ENCODE results near the gene ACADVL. TPM values are rescaled to one million over a fixed set of nuclear protein-coding genes. Genes with fewer than 3 reads are reported as not detected.

The ACADVL gene
- total RNA-seq, 1 experiment from 2014 or later = 558 TPM

- intact Hi-C loops (cut with micrococcal nuclease) = no loop called here
- H3K27ac ChIP-seq (ENCODE audit: low read length) = no peak overlapping the region
- no TSS peak for BruUV-seq (replicated peaks)
- ChIA-PET CTCF (interaction anchor here (0.6 kb wide), 1 partner anchor 178 kb away, joined by 3 read pairs; no protein-coding TSS in a partner anchor), POLR2A (ENCODE audit: unreplicated experiment) (no interaction called here)
- no peaks in the 10 kb centered on the region for H3K9me3 ChIP-seq (ENCODE audit: low read length)
- TF ChIP-seq EZH2phosphoT487 (IDR thresholded peaks at IDR 0.05; ENCODE audit: borderline replicate concordance, low read length) (no peak), EZH2 (IDR thresholded peaks at IDR 0.05; ENCODE audit: low read length, unreplicated experiment) (no peak), CTCF (conservative IDR thresholded peaks at IDR 0.05; ENCODE audit: low read depth, low read length) (no peak)
- H3K36me3 ChIP-seq (ENCODE audit: low read depth, low read length) = peaks cover 7% of the 10 kb centered on the region; the same call in 1 of the 2 replicates
- H3K79me2 ChIP-seq (ENCODE audit: low read length) = peaks cover 61% of the 10 kb centered on the region
- H3K9me2 ChIP-seq (replicated peaks; ENCODE audit: low read length) = no peaks in the 10 kb centered on the region
- peak overlapping the region; percentile 50 for H3K4me2 ChIP-seq (ENCODE audit: low read length)
- DNase-seq (peak; percentile 38), ATAC-seq (no peak)
- no peaks in the 10 kb centered on the region for H3F3A ChIP-seq (ENCODE audit: low read length, unreplicated experiment)
- H4K20me1 ChIP-seq (ENCODE audit: low read length) = peaks cover 14% of the 10 kb centered on the region; the same call in 1 of the 2 replicates
- H3K9ac ChIP-seq (ENCODE audit: low read length) = no peak overlapping the region
- peaks cover 27% of the 10 kb centered on the region for H3K4me1 ChIP-seq (ENCODE audit: insufficient read depth, low read length)
- no peaks in the 10 kb centered on the region for H3K27me3 ChIP-seq (ENCODE audit: low read length)
- H2AFZ ChIP-seq (ENCODE audit: low read length) = no peak overlapping the region
- no peak overlapping the region for H3K4me3 ChIP-seq (ENCODE audit: low read length)
Observed at GRCh38 chr17:7258731-7259554, 39.2 kb downstream of the ACADVL start.

GRCh38 chr17:7259555-7259889, 39.8 kb downstream of the ACADVL start:
- H3K9ac ChIP-seq (ENCODE audit: low read length) = no peak overlapping the region
- CTCF ChIA-PET = no interaction called here
- POLR2A ChIA-PET (ENCODE audit: unreplicated experiment) = no interaction called here
- H3K4me3 ChIP-seq (ENCODE audit: low read length) = no peak overlapping the region
- TF ChIP-seq CTCF (conservative IDR thresholded peaks at IDR 0.05; ENCODE audit: low read depth, low read length) (no peak), EZH2 (IDR thresholded peaks at IDR 0.05; ENCODE audit: low read length, unreplicated experiment) (no peak), EZH2phosphoT487 (IDR thresholded peaks at IDR 0.05; ENCODE audit: borderline replicate concordance, low read length) (no peak)
- peaks cover 55% of the 10 kb centered on the region for H3K79me2 ChIP-seq (ENCODE audit: low read length)
- ATAC-seq = no peak
- no TSS peak for BruUV-seq (replicated peaks)
- no peaks in the 10 kb centered on the region for H3F3A ChIP-seq (ENCODE audit: low read length, unreplicated experiment)
- no peak overlapping the region for H2AFZ ChIP-seq (ENCODE audit: low read length)
- H3K4me2 ChIP-seq (ENCODE audit: low read length) = peak overlapping the region; percentile 50
- H3K36me3 ChIP-seq (ENCODE audit: low read depth, low read length) = peaks cover 7% of the 10 kb centered on the region; the same call in 1 of the 2 replicates
- no peaks in the 10 kb centered on the region for H3K9me3 ChIP-seq (ENCODE audit: low read length)
- H3K9me2 ChIP-seq (replicated peaks; ENCODE audit: low read length) = no peaks in the 10 kb centered on the region
- intact Hi-C loops (cut with micrococcal nuclease) = no loop called here
- DNase-seq = no peak
- peaks cover 27% of the 10 kb centered on the region for H3K4me1 ChIP-seq (ENCODE audit: insufficient read depth, low read length)
- peaks cover 14% of the 10 kb centered on the region; the same call in 1 of the 2 replicates for H4K20me1 ChIP-seq (ENCODE audit: low read length)
- no peak overlapping the region for H3K27ac ChIP-seq (ENCODE audit: low read length)
- H3K27me3 ChIP-seq (ENCODE audit: low read length) = no peaks in the 10 kb centered on the region

GRCh38 chr17:7260151-7260550, 40.4 kb downstream of the ACADVL start:
- BruUV-seq (replicated peaks) = no TSS peak
- H3K36me3 ChIP-seq (ENCODE audit: low read depth, low read length) = peaks cover 4% of the 10 kb centered on the region; the same call in 1 of the 2 replicates
- POLR2A ChIA-PET (ENCODE audit: unreplicated experiment) = no interaction called here

More at GRCh38 chr17:7260151-7260550, 40.4 kb downstream of the ACADVL start:
- peak overlapping the region; percentile 97 for H3K4me3 ChIP-seq (ENCODE audit: low read length)
- peak overlapping the region; percentile 83; the same call in 1 of the 2 replicates for H3K27ac ChIP-seq (ENCODE audit: low read length)
- no peak for DNase-seq
- H3K4me2 ChIP-seq (ENCODE audit: low read length) = peak overlapping the region; percentile 96
- intact Hi-C loops (cut with micrococcal nuclease) = loop anchor here (5.0 kb wide), 1 partner anchor 222 kb away; the partner anchor contains the start of genes POLR2A and SLC35G6
- no peaks in the 10 kb centered on the region for H3F3A ChIP-seq (ENCODE audit: low read length, unreplicated experiment)
- H2AFZ ChIP-seq (ENCODE audit: low read length) = no peak overlapping the region
- H4K20me1 ChIP-seq (ENCODE audit: low read length) = peaks cover 14% of the 10 kb centered on the region; the same call in 1 of the 2 replicates
- CTCF ChIA-PET = no interaction called here
- TF ChIP-seq EZH2phosphoT487 (IDR thresholded peaks at IDR 0.05; ENCODE audit: borderline replicate concordance, low read length) (no peak), EZH2 (IDR thresholded peaks at IDR 0.05; ENCODE audit: low read length, unreplicated experiment) (no peak), CTCF (conservative IDR thresholded peaks at IDR 0.05; ENCODE audit: low read depth, low read length) (no peak)
- peak overlapping the region; percentile 93; the same call in 1 of the 2 replicates for H3K9ac ChIP-seq (ENCODE audit: low read length)
- H3K79me2 ChIP-seq (ENCODE audit: low read length) = peaks cover 50% of the 10 kb centered on the region
- H3K27me3 ChIP-seq (ENCODE audit: low read length) = no peaks in the 10 kb centered on the region
- H3K9me2 ChIP-seq (replicated peaks; ENCODE audit: low read length) = no peaks in the 10 kb centered on the region
- peaks cover 27% of the 10 kb centered on the region for H3K4me1 ChIP-seq (ENCODE audit: insufficient read depth, low read length)
- no peak for ATAC-seq
- H3K9me3 ChIP-seq (ENCODE audit: low read length) = no peaks in the 10 kb centered on the region

All from PC-3 (cell line).